NCI-H774 (cell line): ENCODE data around the gene ZBTB32.

ENCODE experiments used
- DNase-seq: peaks from one replicate; lab custom pipeline; 2025; lab: John Stamatoyannopoulos, UW

Gene ZBTB32

DNA sequence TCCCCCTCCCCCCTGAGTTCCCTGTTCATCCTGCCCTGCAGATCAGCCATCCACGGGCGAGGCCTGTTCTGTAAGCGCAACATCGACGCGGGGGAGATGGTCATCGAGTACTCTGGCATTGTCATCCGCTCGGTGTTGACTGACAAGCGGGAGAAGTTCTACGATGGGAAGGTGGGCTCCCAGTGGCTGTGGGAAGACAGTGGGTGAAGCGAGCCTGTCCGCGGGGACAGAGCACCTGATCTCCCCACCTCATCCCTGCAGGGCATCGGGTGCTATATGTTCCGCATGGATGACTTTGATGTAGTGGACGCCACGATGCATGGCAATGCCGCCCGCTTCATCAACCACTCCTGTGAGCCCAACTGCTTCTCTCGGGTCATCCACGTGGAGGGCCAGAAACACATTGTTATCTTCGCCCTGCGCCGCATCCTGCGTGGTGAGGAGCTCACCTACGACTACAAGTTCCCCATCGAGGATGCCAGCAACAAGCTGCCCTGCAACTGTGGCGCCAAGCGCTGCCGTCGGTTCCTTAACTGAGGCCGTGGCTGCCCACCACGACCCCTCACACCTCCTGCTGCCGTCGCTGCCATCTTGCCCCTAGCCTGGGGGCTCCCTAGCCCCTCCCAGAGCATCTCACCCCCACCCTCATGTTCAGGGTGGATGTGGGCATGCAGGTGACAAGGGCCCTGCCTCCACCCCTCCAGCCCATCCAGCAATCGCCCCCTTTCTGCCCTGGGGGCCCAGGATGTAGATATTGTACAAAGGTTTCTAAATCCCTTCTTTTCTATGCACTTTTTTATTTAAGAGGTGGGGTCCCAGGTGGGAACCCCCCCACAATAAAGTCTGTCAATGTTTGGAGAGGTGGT, 33.9 kb downstream of the ZBTB32 start:
- DNase-seq = no peak

DNA sequence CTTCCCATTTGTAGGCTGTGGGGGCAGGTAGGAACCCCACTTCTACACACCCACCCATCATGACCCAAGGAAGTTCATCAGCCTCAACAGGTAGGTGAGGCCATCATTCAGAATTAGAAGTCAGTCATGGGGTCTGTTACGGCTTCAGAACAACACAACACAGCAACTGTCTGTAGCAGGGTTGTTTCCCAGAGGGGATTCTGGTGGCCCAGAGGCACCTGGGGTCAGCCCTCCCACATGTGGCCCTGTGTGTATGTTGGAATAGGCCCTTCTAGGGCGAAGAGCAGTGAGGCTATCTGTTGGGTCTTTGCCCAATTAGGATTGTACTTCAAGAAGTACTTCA, 34.5 kb downstream of the ZBTB32 start:
- DNase-seq = no peak

DNA sequence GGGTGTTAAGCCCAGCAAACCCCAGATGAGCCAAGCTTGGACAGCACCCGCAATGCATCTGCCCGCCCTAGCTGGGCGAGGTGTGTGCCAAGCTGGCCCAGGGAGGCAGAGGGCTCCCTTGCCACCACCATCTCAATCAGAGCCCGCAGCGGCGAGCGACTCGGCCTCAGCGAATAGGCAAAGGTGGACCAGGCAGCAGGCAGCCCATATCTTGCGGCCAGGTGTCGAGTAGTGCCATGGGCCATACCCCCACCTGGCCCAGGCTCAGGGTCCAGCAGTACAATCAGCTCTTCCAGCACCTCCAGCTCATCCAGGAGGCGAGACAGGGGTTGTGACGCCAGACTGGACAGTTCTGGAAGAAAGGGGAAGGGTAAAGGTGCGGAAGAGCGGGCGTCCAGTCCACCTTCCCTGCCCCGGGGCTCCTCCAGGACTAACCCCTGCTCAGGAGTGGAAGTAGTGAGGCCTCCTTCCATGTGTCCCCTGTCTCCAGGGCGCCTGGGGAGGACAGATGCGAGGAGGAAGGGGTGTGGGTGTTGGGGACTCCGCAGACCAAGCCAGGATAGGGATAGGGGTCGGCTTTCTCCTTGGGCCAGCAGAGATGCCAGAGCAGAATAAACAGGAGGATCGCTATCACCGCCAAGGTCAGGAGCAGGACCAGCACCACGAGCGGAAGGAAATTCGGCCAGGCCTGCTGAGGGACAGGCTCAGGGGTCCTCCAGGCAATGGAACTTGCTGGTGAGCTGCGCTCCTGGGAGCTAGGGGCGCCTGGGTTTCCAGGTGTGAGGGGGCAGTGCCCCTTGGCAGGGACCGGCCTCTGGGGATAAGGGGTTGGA, 35.1 kb downstream of the ZBTB32 start:
- no peak for DNase-seq

GRCh38 chr19:35740108-35740422, 35.7 kb downstream of the ZBTB32 start:
- DNase-seq = no peak

DNA sequence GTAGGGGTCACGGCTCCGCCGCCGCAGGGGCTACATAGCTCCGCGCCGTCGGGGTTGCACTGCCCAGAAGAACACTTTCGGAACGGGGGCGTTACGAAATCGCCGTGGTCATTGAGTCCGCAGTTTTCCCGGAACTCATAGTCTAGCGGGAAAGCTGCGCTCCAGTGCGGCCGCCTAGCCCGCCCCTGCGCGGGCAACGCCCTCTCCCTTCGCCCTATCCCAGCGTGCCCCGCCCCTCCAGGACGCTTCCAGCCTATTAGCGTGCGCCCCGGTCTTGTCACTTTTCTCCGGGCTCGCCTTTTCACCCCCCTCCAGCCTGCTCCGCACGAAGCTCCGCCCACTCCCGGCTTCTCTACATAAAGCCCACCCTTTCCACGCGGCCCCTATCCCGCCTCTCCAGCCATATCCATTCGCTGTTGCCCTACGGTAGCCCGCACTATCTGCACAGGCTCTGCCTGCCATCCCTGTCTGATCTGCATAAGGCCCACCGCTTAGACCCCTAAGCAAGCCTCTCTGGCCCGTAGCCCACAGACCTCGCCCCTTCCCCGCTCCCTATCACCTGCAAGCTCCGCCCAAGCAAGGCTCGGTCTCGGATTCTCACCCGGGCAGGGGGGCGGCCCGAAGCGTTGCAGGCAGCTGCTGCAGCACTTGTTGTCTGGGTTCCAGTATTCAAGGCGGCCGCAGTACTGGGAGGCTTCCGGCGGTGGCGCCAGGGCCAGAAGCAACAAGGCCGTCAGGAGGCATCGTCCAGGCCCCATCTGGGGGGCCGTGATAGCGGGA, 36.3 kb downstream of the ZBTB32 start:
- DNase-seq = peak; percentile 96

DNA sequence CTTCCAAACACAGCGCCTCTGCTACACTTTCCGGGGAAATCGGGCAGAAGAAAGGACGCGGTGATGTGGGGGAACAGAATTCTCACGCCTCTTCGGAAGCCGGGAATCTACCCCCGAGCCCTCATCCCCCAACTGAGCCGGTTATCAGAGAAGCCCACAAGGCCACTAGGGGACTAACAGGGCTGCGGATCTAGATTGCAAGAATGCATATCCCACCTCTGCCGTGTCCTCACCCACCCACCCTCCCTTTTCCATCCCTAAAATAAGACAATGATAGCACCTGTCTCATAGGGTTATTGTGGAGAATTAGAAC, 36.8 kb downstream of the ZBTB32 start:
- DNase-seq = no peak

DNA sequence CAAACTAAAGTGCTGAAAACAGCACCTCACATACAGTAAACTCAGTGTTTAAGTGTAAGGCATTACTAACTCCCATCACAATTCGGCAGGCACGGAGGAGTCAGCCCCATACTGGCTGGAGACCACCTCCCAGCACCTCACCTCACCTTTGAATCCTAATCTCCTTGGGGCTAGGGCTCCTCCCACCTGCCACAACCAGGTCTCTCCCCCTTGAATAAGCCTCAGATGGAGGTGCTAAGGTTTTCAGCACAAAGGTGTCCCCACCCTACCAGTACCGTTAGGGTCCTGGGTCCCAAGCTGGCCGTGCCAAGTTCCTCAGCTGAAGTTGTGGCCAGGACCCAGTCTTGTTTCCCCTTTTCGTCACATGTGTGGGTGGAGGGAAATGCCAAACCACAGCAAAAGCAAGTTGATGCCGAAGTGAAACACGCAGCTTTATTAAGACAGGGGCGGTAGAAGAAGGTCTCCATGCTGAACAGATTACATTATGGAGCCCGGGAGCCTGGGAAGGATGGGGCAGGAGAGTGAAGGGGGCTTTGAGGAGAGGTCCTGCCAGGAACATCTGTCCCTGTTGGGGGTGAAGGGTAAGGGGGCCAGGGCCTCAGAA, 37.9 kb downstream of the ZBTB32 start, which contains the start of gene IGFLR1:
Gene IGFLR1 (minus strand): TSS at position 332 of the 604 bp plus-strand sequence. CDS start 1,272 bp downstream, outside the sequence.
- no peak for DNase-seq

DNA sequence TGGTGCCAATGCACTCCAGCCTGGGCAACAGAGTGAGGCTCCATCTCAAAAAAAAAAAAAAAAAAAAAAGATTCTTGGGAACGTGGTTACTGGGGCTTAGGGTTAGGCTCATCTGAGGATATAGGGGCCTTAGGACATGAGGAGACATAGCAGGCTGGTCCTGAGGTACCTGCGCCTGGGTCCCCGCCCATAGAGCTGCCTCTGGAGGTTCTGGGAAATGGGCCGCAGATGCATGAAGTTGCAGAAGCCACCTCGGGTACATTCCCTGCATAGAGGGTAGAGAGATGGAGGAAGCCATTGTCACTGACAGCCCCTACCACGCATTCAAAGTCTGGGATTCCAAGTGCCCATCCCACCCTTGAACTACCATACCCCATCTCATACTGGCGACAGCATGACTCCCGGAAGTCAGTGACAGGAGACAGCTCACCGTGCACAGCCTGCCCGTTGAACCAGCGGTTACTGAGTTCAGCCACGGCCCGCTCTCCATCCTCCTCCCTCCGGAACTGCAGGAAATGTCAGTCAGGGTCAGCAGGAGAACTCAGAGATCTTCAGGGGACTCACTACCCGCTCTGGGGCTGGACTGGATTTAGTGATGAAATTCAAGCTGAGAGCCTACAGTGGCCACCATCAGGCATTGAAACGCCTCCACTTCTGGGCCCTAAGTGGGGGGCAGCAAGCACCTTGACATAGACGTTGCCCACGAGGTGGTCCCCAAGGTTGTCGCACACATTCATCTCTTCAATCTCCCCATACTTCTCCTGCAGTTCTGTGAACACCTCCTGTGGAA, 39.5 kb downstream of the ZBTB32 start:
- no peak for DNase-seq

DNA sequence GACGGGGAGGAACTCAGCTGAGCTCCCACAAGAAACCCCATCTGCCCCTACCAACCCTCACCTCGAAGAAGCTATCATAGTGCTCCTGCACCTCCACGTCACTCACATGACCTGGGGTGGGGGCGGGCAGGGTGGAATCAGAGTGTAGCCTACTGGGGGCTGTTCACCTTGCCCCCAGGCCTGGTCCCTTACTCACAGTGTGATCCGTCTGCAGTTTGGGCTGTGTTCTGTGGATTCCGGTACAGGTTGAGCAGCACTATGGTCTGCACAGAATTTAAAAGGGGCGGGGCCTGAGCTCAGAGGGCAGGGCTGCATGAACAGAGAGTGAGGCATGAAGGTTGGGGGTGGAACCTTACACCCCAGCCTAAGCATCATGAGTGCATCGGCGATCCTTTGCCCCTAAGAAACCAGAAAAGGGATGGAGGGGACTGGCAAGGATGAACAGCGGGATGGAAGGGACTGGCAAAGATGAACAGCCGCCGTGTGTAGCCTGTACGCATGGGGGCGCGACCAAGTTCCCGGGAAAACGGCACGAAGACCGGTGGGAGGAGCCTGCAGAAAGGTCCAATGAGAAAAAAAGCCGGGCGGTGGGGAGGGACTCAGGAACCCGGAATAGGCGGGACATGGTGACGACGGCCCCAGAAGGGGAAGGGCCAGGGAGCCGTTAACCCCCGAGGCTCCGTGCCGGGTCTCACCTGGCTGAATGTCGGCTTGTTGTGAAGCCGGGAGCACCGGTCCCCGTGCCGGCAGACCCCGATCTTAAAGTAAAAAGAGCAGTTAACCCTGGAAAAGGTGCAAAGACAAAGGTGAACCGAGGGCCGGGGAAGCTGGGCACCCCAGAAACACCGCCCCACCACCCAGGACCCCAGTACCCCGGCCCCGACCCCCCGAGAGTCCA, 40.3 kb downstream of the ZBTB32 start:
- DNase-seq = peak; percentile 92

DNA sequence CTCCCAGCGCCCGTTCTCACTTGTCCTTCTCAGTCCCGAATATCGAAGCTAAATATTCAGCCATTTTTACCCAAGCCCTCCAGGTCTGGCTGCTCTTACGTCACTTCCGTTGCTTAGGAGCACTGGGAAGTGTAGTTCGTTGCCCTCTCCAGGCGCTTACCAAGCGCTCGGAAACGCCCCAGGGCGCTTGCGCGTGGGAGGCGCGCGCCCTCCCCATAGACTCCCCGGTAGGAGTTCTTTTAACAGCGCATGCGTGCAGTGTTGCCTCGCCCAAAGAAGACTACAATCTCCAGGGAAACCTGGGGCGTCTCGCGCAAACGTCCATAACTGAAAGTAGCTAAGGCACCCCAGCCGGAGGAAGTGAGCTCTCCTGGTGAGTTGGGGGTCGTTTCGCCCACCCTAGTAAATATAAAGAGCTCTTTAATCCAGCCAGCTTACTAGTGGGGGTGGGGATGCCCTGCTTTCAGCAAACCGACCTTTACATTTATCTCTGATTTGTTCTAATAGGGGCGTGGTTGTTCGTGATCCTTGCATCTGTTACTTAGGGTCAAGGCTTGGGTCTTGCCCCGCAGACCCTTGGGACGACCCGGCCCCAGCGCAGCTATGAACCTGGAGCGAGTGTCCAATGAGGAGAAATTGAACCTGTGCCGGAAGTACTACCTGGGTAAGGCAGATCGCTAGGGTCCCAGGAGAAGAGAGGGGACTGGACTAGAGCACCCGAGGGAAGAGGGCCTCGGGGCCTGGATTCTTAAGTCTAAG, 41.1 kb downstream of the ZBTB32 start, which contains the start of the genes PSENEN and U2AF1L4:
Gene PSENEN (plus strand): TSS at position 324 of the 759 bp plus-strand sequence. CDS start 280 bp downstream, at position 604.
Gene U2AF1L4 (minus strand): TSS at position 91 of the 759 bp plus-strand sequence. CDS start 27 bp downstream, at position 64.
- DNase-seq = peak; percentile 98

DNA sequence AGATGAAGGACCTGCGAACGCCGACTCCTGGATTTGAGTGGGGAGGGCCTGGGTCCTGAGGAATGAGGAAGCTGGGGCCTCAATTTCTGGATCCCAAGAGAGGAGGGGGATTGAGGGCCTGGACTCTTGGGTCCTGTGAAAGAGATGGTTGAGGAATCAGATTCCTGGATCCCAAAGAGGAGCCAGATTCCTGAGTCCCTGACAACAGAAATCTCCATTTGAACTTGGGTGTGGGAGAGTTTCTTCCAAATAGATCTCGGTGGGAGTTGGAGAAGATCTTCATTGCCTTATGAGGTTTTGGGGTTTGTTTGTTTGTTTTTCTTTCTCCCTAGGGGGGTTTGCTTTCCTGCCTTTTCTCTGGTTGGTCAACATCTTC, 41.7 kb downstream of the ZBTB32 start:
- DNase-seq = no peak

GRCh38 chr19:35746531-35746930, 42.2 kb downstream of the ZBTB32 start:
- DNase-seq = no peak

- peak; percentile 97 for DNase-seq
These were observed 44.0 kb downstream of the ZBTB32 start, which contains the start of gene LIN37 for GRCh38 chr19:35748106-35749020. TSS of gene LIN37 (plus strand) at chr19:35748576. CDS start at chr19:35748725, 149 bp downstream.

DNA sequence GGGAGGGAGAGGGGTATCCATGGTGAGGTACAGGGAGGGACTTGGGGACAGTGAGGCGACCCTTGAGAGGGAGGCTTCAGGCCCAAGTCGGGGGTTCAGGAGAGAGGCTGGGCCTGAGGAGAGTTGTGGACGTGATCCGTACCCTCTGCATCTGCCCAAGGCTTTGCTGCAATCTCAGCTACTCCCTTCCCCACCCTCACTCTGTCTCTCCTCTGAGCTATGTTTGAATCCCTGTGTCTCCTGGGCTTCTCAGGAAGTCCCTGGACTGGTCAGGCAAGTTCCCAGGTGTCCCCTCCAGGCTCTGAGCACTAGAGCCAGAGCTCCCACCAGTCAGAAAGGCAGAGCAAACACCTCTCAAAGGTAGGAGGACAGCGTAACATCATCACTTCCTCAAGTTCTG, 45.8 kb downstream of the ZBTB32 start:
- no peak for DNase-seq

- no peak for DNase-seq
These were observed 47.7 kb downstream of the ZBTB32 start for GRCh38 chr19:35751839-35752745.

- DNase-seq = no peak
These were observed 48.5 kb downstream of the ZBTB32 start for GRCh38 chr19:35752746-35753350.
